ENCODE results near the gene PVR. TPM values are rescaled to one million over a fixed set of nuclear protein-coding genes. Genes with fewer than 3 reads are reported as not detected.

The PVR gene
- total and polyA plus RNA-seq, 2 of the 4 experiments (the other 2 are of a cell fraction) = 106 to 122 TPM

GRCh38 chr19:44661205-44661604 is 17.5 kb downstream of the PVR start:
- H2BK120ac ChIP-seq (ENCODE audit: low read depth, low read length) = no peak overlapping the region
- H2AFZ ChIP-seq (replicated peaks; ENCODE audit: low read length, poor library complexity) = no peak overlapping the region
- WGBS, 2 experiments (ENCODE audit: extremely low coverage in 2 of 2, insufficient read length in 1 of 2) = no CpG with 5 or more reads among the region's 11 CpGs
- ATAC-seq (ENCODE audit: low read depth) (no peak), DNase-seq (no peak)
- H3K4me2 ChIP-seq (ENCODE audit: low read depth, low read length) = no peak overlapping the region
- H3K4ac ChIP-seq (ENCODE audit: low read depth, low read length) = no peak overlapping the region
- in situ Hi-C loops (cut with MboI; ENCODE audit: low sequenced_read_pairs) = no loop called here
- H3K9ac ChIP-seq (ENCODE audit: low read depth, low read length) = no peak overlapping the region
- CTCF ChIA-PET = no interaction called here
- 0 out of 2 replicates have a peak, but pooled peaks cover 2% of the 10 kb centered on the region for H4K20me1 ChIP-seq (ENCODE audit: insufficient read depth, low read length)
- peaks cover 63% of the 10 kb centered on the region for H3K36me3 ChIP-seq (ENCODE audit: control insufficient read depth, insufficient read depth, low read length)
- no peak overlapping the region for H2AK5ac ChIP-seq (ENCODE audit: low read depth, low read length)
- no peak overlapping the region for H3K14ac ChIP-seq (replicated peaks; ENCODE audit: low read depth, low read length)
- intact Hi-C loops (cut with micrococcal nuclease) = no loop called here
- dilution Hi-C loops (cut with HindIII; ENCODE audit: low sequenced_read_pairs, unreplicated experiment) = no loop called here
- H3K27ac ChIP-seq (ENCODE audit: insufficient read depth, low read length) = no peak overlapping the region
- H3K56ac ChIP-seq (ENCODE audit: extremely low read depth, insufficient read depth, low read length) = no peak overlapping the region
- H4K8ac ChIP-seq (ENCODE audit: low read depth in 2 of 2, low read length in 2 of 2) = no peak overlapping the region
- no peak overlapping the region for H2BK20ac ChIP-seq (ENCODE audit: low read depth, low read length)
- no peak overlapping the region for H2BK5ac ChIP-seq (ENCODE audit: low read depth, low read length, poor library complexity, severe bottlenecking)
- H2AK9ac ChIP-seq (replicated peaks; ENCODE audit: low read depth, low read length, poor library complexity) = no peak overlapping the region
- no peak overlapping the region for H4K91ac ChIP-seq (ENCODE audit: insufficient read depth, low read depth, low read length)
- H3K18ac ChIP-seq (ENCODE audit: low read depth, low read length) = no peak overlapping the region
- TF ChIP-seq SMC3 (IDR thresholded peaks at IDR 0.05; ENCODE audit: low read depth, low read length) = no peak
- TF ChIP-seq RFX5 (IDR thresholded peaks at IDR 0.05; ENCODE audit: low read depth, low read length) = no peak
- no peak for TF ChIP-seq RAD21 (IDR thresholded peaks at IDR 0.05; ENCODE audit: low read length)
- TF ChIP-seq, protein P1, sequence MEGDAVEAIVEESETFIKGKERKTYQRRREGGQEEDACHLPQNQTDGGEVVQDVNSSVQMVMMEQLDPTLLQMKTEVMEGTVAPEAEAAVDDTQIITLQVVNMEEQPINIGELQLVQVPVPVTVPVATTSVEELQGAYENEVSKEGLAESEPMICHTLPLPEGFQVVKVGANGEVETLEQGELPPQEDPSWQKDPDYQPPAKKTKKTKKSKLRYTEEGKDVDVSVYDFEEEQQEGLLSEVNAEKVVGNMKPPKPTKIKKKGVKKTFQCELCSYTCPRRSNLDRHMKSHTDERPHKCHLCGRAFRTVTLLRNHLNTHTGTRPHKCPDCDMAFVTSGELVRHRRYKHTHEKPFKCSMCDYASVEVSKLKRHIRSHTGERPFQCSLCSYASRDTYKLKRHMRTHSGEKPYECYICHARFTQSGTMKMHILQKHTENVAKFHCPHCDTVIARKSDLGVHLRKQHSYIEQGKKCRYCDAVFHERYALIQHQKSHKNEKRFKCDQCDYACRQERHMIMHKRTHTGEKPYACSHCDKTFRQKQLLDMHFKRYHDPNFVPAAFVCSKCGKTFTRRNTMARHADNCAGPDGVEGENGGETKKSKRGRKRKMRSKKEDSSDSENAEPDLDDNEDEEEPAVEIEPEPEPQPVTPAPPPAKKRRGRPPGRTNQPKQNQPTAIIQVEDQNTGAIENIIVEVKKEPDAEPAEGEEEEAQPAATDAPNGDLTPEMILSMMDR (conservative IDR thresholded peaks at IDR 0.05; ENCODE audit: low read depth, low read length) = no peak
- no TSS peak for BruUV-seq (replicated peaks)
- POLR2A ChIA-PET (ENCODE audit: unreplicated experiment) = no interaction called here
- H2BK15ac ChIP-seq (ENCODE audit: low read depth, low read length) = no peak overlapping the region
- H3K27me3 ChIP-seq (ENCODE audit: control insufficient read depth, insufficient read depth, low read length) = no peaks in the 10 kb centered on the region
- no peak overlapping the region for H3K23ac ChIP-seq (ENCODE audit: low read depth, low read length)
- no peaks in the 10 kb centered on the region for H3K9me3 ChIP-seq (ENCODE audit: control insufficient read depth, insufficient read depth, low read length)
- H4K5ac ChIP-seq (ENCODE audit: low read depth, low read length) = no peak overlapping the region
- peaks cover 3% of the 10 kb centered on the region; the same call in 1 of the 2 replicates for H3K4me1 ChIP-seq (ENCODE audit: control insufficient read depth, insufficient read depth, low read length)
- peaks cover 8% of the 10 kb centered on the region for H3K9me1 ChIP-seq (ENCODE audit: insufficient read depth, low read length)
- H3K4me3 ChIP-seq (ENCODE audit: insufficient read depth, low read depth, low read length) = no peak overlapping the region
- peaks cover 31 to 73% of the 10 kb centered on the region in 2 experiments; a peak in 3 of 4 replicates for H3K79me1 ChIP-seq (ENCODE audit: low read depth in 1 of 2, low read length in 2 of 2)
